ENCODE measurements around the gene NRG3.

The NRG3 gene

GRCh38 chr10:82742898-82743297 lies 867.9 kb downstream of the NRG3 start:
- DNase-seq, result no peak

GRCh38 chr10:82750538-82750937 lies 875.5 kb downstream of the NRG3 start:
- no peak for DNase-seq

DNA sequence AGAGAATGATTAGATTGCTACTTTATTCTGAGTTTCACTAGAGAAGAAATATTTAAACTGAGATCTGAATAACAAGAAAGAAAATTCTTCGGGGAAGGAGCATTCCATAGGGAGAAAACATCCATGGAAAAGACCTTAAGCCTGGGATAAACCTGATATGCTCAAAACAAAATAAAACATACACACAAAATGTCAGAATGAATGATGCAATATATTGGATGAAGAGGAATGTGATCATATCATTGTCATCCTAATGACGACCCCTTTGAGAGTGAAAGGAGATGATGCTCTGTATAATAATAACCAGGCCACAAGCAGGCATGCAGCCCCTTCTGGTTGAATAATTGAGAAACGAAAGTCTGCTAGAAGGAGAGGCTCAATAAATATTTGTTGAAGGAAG lies 882.4 kb downstream of the NRG3 start:
- DNase-seq, result no peak

DNA sequence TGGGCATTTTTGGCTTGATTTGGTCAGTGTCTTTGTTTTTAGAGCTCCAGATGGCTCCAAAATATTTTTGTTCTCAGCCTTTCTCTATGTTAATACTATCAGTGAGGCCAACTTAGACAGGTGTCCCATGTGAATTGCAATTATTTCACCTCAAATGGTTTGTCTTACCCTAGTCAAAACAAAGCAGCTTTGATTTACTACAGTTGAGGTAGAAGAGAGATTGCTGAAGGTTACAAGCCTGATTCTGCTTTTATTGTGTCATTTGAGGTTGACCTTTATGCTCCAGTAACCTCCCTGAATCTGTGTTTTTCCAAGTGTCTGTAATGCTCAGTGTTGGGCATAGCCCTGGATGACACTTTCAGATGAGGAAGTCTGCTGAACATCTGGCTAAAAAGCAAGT lies 882.9 kb downstream of the NRG3 start:
- no peak for DNase-seq

DNA sequence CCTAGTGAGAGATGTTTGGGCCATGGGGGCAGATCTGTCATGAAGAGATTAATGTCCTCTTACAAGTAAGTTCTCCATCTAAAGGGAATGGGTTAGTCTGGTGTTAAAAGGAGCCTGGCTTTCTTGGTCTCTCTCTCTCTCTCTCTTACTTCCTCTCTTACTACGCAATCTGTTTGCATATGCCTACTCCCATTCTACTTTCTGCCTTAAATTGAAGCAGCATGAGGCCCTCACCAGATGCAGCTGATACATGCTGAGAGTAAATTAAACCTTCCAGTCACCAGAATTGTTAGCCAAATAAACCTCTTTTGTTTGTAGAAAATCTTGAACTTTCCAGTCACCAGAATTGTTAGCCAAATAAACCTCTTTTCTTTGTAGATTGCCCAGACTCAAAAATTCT lies 884.1 kb downstream of the NRG3 start:
- DNase-seq, result no peak

GRCh38 chr10:82762641-82763040 lies 887.6 kb downstream of the NRG3 start:
- DNase-seq, result no peak

- no peak for DNase-seq
Observed at GRCh38 chr10:82768040-82768439, 893.0 kb downstream of the NRG3 start.

DNA sequence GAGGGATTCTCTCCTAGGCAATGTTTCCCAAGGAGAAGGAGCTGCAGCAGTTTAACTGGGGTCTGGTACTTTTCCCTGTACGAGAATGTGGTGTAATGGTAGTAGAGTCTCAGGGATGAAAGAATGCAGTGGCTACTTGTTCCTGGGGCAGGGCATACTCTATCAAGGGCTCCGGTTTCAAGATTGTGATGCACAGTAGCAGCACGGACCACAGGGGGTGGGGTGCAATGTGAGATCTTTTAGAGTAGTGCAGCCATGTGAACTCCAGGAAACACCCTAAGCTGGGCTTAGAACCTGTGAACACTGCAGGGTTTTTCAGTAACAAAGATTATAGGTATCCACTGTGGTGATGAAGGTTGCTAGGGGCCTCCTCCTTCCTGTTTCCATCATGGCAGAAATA lies 903.9 kb downstream of the NRG3 start:
- DNase-seq, result no peak

GRCh38 chr10:82796510-82796909 lies 921.5 kb downstream of the NRG3 start:
- no peak for DNase-seq

DNA sequence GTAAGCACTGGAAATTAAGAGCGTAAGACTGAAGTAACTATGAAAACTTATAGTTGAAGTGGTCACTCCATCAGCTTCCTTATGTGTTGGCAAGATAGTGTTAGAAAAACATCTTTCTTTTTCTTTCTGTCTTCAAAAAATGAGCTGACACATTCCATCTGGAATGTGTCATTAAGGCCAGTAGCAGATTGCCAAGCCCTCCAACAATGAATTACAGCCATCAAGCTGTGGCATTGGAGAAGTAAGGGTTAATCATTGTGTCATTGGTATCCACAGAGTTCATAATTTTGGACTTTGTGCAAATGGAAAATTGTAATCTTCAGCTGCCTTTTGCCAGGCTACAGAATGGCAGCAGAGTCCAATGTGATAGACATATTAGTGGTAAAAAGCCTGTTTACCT lies 926.3 kb downstream of the NRG3 start:
- DNase-seq, result no peak

GRCh38 chr10:82811621-82812020 lies 936.6 kb downstream of the NRG3 start:
- no peak for DNase-seq

GRCh38 chr10:82813856-82814255 lies 938.9 kb downstream of the NRG3 start:
- no peak for DNase-seq

DNA sequence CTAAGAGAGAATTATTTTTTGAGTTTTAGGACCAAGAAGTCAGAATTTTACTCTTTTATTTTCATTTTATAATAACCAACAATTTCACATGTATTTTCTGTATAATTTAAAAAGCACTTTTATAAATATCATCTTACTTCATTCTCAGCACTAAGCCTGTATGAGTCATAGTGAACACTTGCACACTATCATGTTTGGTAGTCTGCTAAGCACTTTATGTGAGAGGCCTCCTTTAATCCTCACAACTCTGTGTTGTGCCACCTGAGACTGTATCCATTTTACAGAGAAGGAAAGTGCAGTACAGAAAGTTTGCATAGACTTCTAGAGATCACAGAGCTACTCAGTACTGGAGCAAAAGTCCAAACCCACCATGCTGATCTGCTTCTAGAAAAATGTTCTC lies 939.6 kb downstream of the NRG3 start:
- DNase-seq, result no peak

- no peak for DNase-seq
Observed at GRCh38 chr10:82815680-82816079, 940.7 kb downstream of the NRG3 start.

DNA sequence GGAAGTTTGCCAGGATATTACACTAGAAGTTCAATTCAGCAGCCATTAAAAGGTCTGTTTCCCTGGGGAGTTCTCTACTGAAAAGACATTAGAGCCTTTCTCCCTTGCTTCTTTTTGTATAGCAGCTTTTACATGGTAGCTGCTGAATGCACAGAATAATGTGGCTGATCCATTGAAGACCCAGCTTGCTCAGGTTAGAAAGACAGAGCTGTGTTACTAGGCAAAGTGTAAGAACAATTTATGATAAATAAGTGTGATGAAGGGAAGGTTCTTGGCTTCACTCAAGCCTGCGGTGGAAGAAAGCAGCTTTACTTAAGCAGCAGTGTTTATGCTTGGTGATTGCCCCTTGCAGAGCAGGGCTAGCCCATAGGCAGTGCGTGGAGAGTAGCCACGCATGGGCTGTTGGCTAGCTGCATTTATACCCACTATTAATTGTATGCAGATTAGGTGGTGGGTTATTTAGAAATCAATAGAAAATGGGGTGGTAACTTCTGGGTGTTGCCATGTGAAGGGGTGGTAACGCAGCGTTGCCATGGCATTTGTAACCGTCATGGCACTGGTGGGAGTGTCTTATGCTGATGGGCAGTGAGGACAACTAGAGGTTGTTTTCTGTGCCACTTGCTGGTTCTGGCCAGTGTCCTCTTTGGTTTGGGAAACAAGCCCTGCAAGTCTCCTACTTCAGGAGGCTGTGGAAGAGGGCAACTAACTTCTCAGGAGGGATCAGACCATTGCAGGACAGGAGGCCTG lies 942.9 kb downstream of the NRG3 start:
- no peak for DNase-seq

DNA sequence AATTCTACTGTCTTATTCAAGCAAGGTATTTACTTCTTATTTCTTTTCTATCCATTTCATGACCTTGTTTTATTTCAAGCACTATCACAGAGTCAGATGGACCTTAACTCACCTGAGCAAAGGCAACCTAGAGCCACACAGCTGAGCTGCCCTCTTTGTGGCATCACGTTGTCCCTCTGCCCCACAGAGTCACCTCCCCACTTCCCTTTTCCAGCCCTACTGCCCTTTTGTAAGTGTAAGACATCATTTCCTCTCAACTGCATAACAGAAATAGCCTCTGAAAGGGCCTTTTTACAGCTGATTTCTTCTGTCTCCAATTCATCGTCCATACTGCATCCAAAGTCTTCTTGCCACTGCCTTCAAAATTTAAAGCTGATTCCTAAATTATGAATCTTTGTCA lies 946.0 kb downstream of the NRG3 start:
- DNase-seq, result no peak

- DNase-seq, result peak; percentile 12
Observed at GRCh38 chr10:82826132-82826531, 951.1 kb downstream of the NRG3 start.

DNA sequence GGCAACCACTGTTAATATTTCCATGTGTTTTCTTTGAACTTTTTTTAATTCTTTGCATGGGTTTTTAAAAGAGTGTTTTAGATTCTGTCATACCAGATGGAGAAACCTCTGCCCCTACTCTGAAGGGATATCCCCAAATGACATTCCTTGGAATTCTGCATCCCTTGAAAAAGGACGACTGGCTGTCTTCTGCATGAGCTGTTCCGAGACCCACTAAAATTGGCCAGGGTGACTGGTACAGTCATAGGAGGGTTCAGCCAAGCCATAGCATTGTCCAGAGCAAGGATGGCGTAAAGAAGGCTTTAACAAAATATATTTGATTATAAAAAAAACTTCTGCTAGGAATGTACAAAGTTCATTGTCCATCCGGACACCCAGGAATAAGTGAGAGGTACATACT lies 952.9 kb downstream of the NRG3 start:
- DNase-seq, result no peak

DNA sequence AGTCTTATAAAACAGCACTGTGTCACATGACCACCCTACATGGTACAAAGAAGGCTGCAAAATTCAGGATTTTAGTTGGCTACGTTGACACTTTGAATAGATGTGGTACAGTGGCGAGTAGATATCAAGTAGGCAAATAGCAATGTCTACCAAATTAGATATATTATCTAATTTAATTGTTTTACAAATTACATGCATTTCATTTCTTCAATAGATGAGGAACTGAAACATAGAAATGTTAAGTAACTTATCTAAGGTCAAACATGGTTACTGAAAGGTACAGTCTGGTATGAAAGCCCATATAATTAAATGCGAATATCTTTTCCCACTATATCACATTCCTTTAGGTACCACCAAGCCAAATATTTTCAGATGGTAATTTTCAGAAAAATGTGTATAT lies 972.2 kb downstream of the NRG3 start:
- DNase-seq, result no peak

GRCh38 chr10:82850191-82850590 lies 975.2 kb downstream of the NRG3 start:
- DNase-seq, result no peak

DNA sequence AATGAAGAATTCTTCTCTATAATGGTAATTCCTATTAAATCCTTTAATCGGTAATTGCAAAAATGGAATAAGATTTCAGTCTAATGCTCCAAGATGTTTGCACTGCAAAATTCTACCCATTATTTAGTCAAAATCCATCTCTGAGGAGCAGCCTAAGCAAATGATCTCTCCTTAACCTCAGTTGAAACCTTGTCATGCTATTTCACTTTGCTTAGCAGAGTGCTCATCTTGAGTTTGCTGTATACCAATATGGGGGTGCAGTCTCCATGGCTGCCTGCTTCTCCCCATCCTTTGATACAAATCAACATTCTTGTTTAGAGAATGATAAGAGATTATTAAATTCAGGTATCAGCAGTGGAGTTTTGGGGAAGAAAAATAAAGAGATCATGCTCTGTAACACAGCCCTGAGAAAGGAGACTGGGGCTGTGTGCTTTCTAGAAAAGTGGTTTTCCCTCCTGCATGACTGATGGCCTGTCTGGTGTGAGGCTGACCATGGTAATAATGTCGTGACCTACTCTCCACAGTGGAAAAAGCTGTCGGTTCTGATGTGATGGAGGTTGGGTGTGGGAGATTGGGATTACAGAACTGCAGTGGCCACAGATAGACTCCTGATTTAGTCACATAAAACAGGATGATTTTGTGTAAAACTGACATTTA lies 982.1 kb downstream of the NRG3 start:
- DNase-seq, result no peak

DNA sequence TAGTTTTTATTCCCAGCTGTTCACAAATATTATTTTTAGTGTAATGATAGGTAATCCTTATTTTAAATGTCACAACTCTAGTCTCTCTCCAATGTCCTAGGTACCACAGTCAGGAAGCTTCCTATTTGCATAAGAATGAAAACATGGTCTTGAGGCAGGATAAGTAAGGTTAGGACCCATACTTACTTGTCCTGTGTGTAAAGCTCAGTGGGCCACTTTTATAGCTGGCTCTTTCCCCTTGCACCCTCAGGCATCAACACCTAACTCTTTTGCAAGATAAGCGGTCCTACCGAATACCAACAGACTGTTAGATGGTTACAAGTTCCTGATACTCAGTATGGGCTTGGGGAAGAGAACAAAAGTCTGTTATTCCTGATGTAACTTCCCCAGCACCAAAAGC lies 986.9 kb downstream of the NRG3 start:
- no peak for DNase-seq

GRCh38 chr10:82865366-82865765 lies 990.4 kb downstream of the NRG3 start:
- DNase-seq, result no peak

DNA sequence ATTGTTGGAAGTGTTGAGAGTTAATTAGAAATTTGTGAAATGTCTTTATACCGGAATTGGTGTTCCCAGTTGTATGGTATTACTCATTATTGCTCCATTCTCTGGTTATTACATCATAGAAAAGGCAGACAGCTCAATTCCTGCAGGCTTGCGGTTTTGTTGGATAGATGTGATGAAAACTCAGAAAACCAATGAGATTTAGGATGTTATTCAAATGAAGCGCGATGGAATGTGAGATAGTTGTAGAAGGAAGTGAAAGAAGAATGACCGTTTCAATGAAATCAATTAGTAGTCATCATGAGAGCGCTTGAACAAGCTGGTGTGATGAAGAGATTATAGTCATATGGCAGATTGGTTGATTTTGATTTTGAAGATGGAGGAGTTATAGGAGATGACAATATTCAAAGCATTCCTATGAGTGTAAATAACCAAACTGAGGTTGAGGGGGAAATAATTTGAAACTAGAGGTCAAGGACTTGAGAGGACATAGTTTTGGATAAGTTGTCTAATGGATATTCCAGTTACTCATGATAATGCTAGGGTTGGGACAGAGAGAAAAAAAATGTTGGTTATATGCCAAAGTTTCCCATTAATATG lies 991.5 kb downstream of the NRG3 start:
- DNase-seq, result no peak

DNA sequence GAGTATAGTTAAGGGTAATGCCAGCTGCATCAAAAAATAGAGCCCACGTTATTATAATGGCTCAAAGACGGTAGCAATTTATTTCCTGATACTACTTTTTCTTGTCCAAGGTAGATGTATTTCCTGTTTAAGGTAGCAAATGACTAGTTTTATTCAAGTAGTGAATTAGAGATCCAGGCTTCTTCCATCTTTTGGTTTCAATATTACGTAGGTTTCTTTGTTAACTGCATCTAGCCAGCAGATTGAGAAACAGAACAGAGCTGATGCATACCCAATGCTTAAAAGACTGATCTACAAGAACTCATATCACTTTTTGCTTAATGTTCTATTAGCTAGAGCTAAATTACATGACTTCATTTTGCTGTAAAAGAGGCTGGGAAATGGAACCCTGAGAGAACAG lies 992.1 kb downstream of the NRG3 start:
- DNase-seq, result no peak
